HCT116 (cell line): ENCODE results near the gene RAMP3. TPM values are rescaled to one million over a fixed set of nuclear protein-coding genes. Genes with fewer than 3 reads are reported as not detected.

Experiments
- ATAC-seq: fragments of 200-7000 bp; cut with Tn5 transposase; 2 replicates; pipeline ENCODE4 v1.9.1; 2020; ENCODE audit warnings: mild to moderate bottlenecking, moderate library complexity
- BruUV-seq: library from RNA; stranded (reverse); fragments of 400-500 nt; replicated peaks from 2 replicates; lab custom pipeline; 2021; lab: Mats Ljungman, UMichigan
- CTCF ChIA-PET: fragments of 300-600 bp; sonication (Branson Sonifier 250); formaldehyde crosslinking; loops from one replicate; lab custom pipeline; 2021; ENCODE audit warnings: antibody characterized with exemption; lab: Charles Lee
- POLR2A ChIA-PET: fragments of 300-600, 350-600 bp; sonication (Branson Sonifier 250); formaldehyde crosslinking; loops from one replicate; lab custom pipeline; 2021; ENCODE audit warnings: antibody characterized with exemption; lab: Charles Lee
- RAD21 ChIA-PET, 2 experiments: fragments of 300-600 bp; sonication (Branson Sonifier 250); formaldehyde crosslinking; loops; one replicate each; lab custom pipeline; 2023; ENCODE audit warnings: low total read pairs in 2 of 2; ENCODE audit not compliant: uncharacterized antibody in 2 of 2, unreplicated experiment in 2 of 2, low non-redundant PET in 1 of 2; lab: Charles Lee
- DNase-seq: peaks from one replicate; pipeline ENCODE4 v3.0.0-alpha.2; 2010; ENCODE audit warnings: low read depth, low spot score
- H2AFZ ChIP-seq: fragments of 200-600 bp; shearing (Covaris generic), sonication (generic); 2 replicates; pipeline ENCODE4 v1.6.1; 2017; ENCODE audit warnings: low read depth, mixed run types, mixed read lengths, antibody characterized with exemption, low read length; ENCODE audit not compliant: poor library complexity, severe bottlenecking
- H3K27ac ChIP-seq: 2 replicates; pipeline ENCODE4 v1.5.1; 2012; ENCODE audit warnings: low read depth, low read length
- H3K27me3 ChIP-seq: fragments of 200-600 bp; sonication (generic); 2 replicates; pipeline ENCODE4 v1.6.1; 2016; ENCODE audit warnings: mixed run types, low read length, mixed read lengths; ENCODE audit not compliant: insufficient read depth
- H3K36me3 ChIP-seq, 2 experiments: fragments of 200-500 bp in 1 of 2; fragments of 200-600 bp in 1 of 2; sonication (Bioruptor generic) in 1 of 2; sonication (generic) in 1 of 2; 2 replicates each; pipeline versions ENCODE4 v1.5.1 to v1.6.1; 2014 to 2016; ENCODE audit warnings: low read length in 2 of 2, inconsistent platforms in 1 of 2, mixed read lengths in 1 of 2, mixed run types in 1 of 2; ENCODE audit not compliant: insufficient read depth in 2 of 2, control insufficient read depth in 1 of 2
- H3K4me1 ChIP-seq, 2 experiments: fragments of 200-600 bp in 1 of 2; sonication (generic) in 1 of 2; 2 replicates each; pipeline versions ENCODE4 v1.5.1 to v1.6.1; 2012 to 2017; ENCODE audit warnings: low read length in 2 of 2, inconsistent platforms in 1 of 2, mild to moderate bottlenecking in 1 of 2, mixed read lengths in 1 of 2, mixed run types in 1 of 2, moderate library complexity in 1 of 2; ENCODE audit not compliant: insufficient read depth in 2 of 2, control insufficient read depth in 1 of 2
- H3K4me2 ChIP-seq: fragments of 200-600 bp; sonication (generic); 2 replicates; pipeline ENCODE4 v1.6.1; 2017; ENCODE audit warnings: mixed run types, low read length, mixed read lengths
- H3K4me3 ChIP-seq, 2 experiments: fragments of 200-600 bp in 1 of 2; sonication (generic) in 1 of 2; replicated peaks in 1 of 2; 2 replicates each; pipeline ENCODE4 v1.5.1; 2011 to 2016; ENCODE audit warnings: low read length in 2 of 2, control low read depth in 1 of 2, low read depth in 1 of 2, mild to moderate bottlenecking in 1 of 2, mixed read lengths in 1 of 2, mixed run types in 1 of 2
- H3K79me2 ChIP-seq: fragments of 200-600 bp; sonication (generic); 2 replicates; pipeline ENCODE4 v1.6.1; 2017; ENCODE audit warnings: mild to moderate bottlenecking, mixed run types, low read length, moderate library complexity, mixed read lengths; ENCODE audit not compliant: insufficient read depth
- H3K9ac ChIP-seq: fragments of 200-600 bp; sonication (generic); 2 replicates; pipeline ENCODE4 v1.6.1; 2016; ENCODE audit warnings: low read length, mixed read lengths
- H3K9me2 ChIP-seq: fragments of 200-600 bp; sonication (generic), shearing (Covaris generic); 2 replicates; pipeline ENCODE4 v1.6.1; 2017; ENCODE audit warnings: mixed run types, mild to moderate bottlenecking, moderate library complexity; ENCODE audit not compliant: insufficient read depth
- H3K9me3 ChIP-seq, 2 experiments: fragments of 200-500 bp in 1 of 2; fragments of 200-600 bp in 1 of 2; sonication (Bioruptor generic) in 1 of 2; sonication (generic) in 1 of 2; 2 replicates each; pipeline ENCODE4 v1.6.1; 2014 to 2017; ENCODE audit warnings: low read length in 2 of 2, mixed read lengths in 2 of 2, inconsistent platforms in 1 of 2, low read depth in 1 of 2, mild to moderate bottlenecking in 1 of 2, mixed run types in 1 of 2, moderate library complexity in 1 of 2; ENCODE audit not compliant: control insufficient read depth in 1 of 2, insufficient read depth in 1 of 2
- H4K20me1 ChIP-seq: fragments of 200-600 bp; sonication (generic), shearing (Covaris generic); 2 replicates; pipeline ENCODE4 v1.6.1; 2017; ENCODE audit warnings: mixed run types, mild to moderate bottlenecking, moderate library complexity; ENCODE audit not compliant: insufficient read depth
- ATF3 ChIP-seq: IDR thresholded peaks from 2 replicates; pipeline ENCODE4 v1.6.1; 2012
- CBX3 ChIP-seq: IDR thresholded peaks from 2 replicates; pipeline ENCODE4 v1.6.1; 2012; ENCODE audit warnings: low read depth
- ELF1 ChIP-seq: IDR thresholded peaks from 2 replicates; pipeline ENCODE4 v1.6.1; 2012; ENCODE audit warnings: low read depth, borderline replicate concordance
- POLR2A ChIP-seq: IDR thresholded peaks from 2 replicates; pipeline ENCODE4 v1.7.0; 2011; ENCODE audit warnings: borderline replicate concordance; ENCODE audit not compliant: insufficient read depth, insufficient read length; ENCODE audit errors: extremely low read depth
- POLR2AphosphoS5 ChIP-seq: IDR thresholded peaks from 2 replicates; pipeline ENCODE4 v1.6.1; 2011; ENCODE audit warnings: mild to moderate bottlenecking, low read depth, low read length, moderate library complexity
- RAD21 ChIP-seq: IDR thresholded peaks from 2 replicates; pipeline ENCODE4 v1.6.1; 2012; ENCODE audit warnings: low read depth, mild to moderate bottlenecking
- REST ChIP-seq: IDR thresholded peaks from 2 replicates; pipeline ENCODE4 v1.6.1; 2012; ENCODE audit warnings: low read depth
- SP1 ChIP-seq: IDR thresholded peaks from 2 replicates; pipeline ENCODE4 v1.6.1; 2012; ENCODE audit warnings: low read depth
- SRF ChIP-seq: IDR thresholded peaks from 2 replicates; pipeline ENCODE4 v1.6.1; 2012; ENCODE audit warnings: low read depth
- ZBTB33 ChIP-seq: IDR thresholded peaks from 2 replicates; pipeline ENCODE4 v1.6.1; 2011; ENCODE audit warnings: mild to moderate bottlenecking, low read length, moderate library complexity; ENCODE audit not compliant: insufficient replicate concordance; ENCODE audit errors: extremely low read depth
- ZNF274 ChIP-seq: fragments of 200-500 bp; sonication (Bioruptor generic); IDR thresholded peaks from 2 replicates; pipeline ENCODE4 v1.6.1; 2014; ENCODE audit warnings: mild to moderate bottlenecking, low read depth, low read length, inconsistent platforms
- intact Hi-C: fragments of 100-400 bp; cut with micrococcal nuclease; formaldehyde crosslinking; loops from 2 replicates; pipeline ENCODE4 v1.10.0; 2022
- total RNA-seq: library from RNA; stranded (reverse); gene quantifications from one replicate; pipeline ENCODE4 v1.2.1, GENCODE V29; 2021; ENCODE audit not compliant: unreplicated experiment

RAMP3 gene
- total RNA-seq, 1 experiment from 2014 or later: not detected

GRCh38 chr7:45122975-45123860 lies 34.4 kb upstream of the RAMP3 start (continued):
- TF ChIP-seq RAD21 (no peak), POLR2AphosphoS5 (no peak), ZBTB33 (no peak), SRF (no peak), SP1 (no peak), POLR2A (no peak), ELF1 (no peak), ATF3 (no peak)

- Histone ChIP-seq H3K27me3 (no peaks in the 10 kb centered on the region), H3K9me3 (no peaks in the 10 kb centered on the region), H2AFZ (no peak overlapping the region), H3K9me2 (no peaks in the 10 kb centered on the region), H3K9ac (no peak overlapping the region), H3K4me3 (no peak overlapping the region), H3K4me1 (no peaks in the 10 kb centered on the region), H3K36me3 (no peaks in the 10 kb centered on the region), H4K20me1 (no peaks in the 10 kb centered on the region), H3K79me2 (no peaks in the 10 kb centered on the region), H3K27ac (no peak overlapping the region), H3K4me2 (no peak overlapping the region)
- DNase-seq (no peak), ATAC-seq (no peak; the same call in 1 of the 2 replicates)
- intact Hi-C loops: no loop called here
- ChIA-PET CTCF (interaction anchor here (1.8 kb wide), 1 partner anchor 12 kb away, joined by 5 read pairs; no protein-coding TSS in a partner anchor), POLR2A (no interaction called here), RAD21 (no interaction called here)
- BruUV-seq: no TSS peak
- TF ChIP-seq ZBTB33 (no peak), SRF (no peak), REST (no peak), SP1 (no peak), ELF1 (no peak), ATF3 (no peak), ZNF274 (no peak), CBX3 (no peak)
These were observed 33.5 kb upstream of the RAMP3 start for GRCh38 chr7:45123913-45124710.
